Vagina (tissue), 2 donors: ENCODE data around the gene KCNH5. TPM values are rescaled to one million over a fixed set of nuclear protein-coding genes. Genes with fewer than 3 reads are reported as not detected.

Experiments used
- DNase-seq, 2 donors: peaks; one replicate each; pipeline ENCODE4 v3.0.0-alpha.2; 2017; ENCODE audit errors: extremely low spot score in 2 of 2
- H3K27ac ChIP-seq: fragments of 200-600 bp; sonication (generic); one replicate; pipeline ENCODE4 v1.5.1; 2019
- H3K27me3 ChIP-seq: fragments of 200-600 bp; sonication (generic); one replicate; pipeline ENCODE4 v1.5.1; 2019
- H3K36me3 ChIP-seq, 2 donors: fragments of 200-600 bp; sonication (generic); one replicate each; pipeline ENCODE4 v1.5.1; 2017 to 2019
- H3K4me1 ChIP-seq: fragments of 200-600 bp; sonication (generic); one replicate; pipeline ENCODE4 v1.5.1; 2019
- H3K4me3 ChIP-seq, 2 donors: fragments of 200-600 bp; sonication (generic); 1 replicate in 1 of 2; 2 replicates in 1 of 2; pipeline ENCODE4 v1.5.1; 2016 to 2019
- H3K9me3 ChIP-seq: fragments of 200-600 bp; sonication (generic); one replicate; pipeline ENCODE4 v1.5.1; 2019
- POLR2A ChIP-seq, 2 donors: fragments of 450-650 bp; IDR thresholded peaks; one replicate each; pipeline ENCODE4 v1.6.1; 2017; ENCODE audit warnings: antibody characterized with exemption in 2 of 2, mild to moderate bottlenecking in 2 of 2, moderate library complexity in 2 of 2
- POLR2AphosphoS5 ChIP-seq, 2 donors: sonication (generic); formaldehyde crosslinking; IDR thresholded peaks; one replicate each; pipeline ENCODE4 v1.9.0; 2017; ENCODE audit warnings: antibody characterized with exemption in 2 of 2, mild to moderate bottlenecking in 2 of 2, low read depth in 1 of 2; ENCODE audit not compliant: insufficient read depth in 1 of 2
- intact Hi-C: fragments of 100-400 bp; cut with DNase I; formaldehyde crosslinking; loops from one replicate; pipeline ENCODE4 v1.15.1; 2023
- total RNA-seq: library from RNA; depleted of rRNA; stranded (reverse); fragments of >200 nt; gene quantifications from one replicate; pipeline ENCODE4 v1.2.3, GENCODE V29; 2016
- TF ChIP-seq, protein P1 (sequence below), 3 experiments: fragments of 450-650 bp in 2 of 3; fragments of 200-600 bp in 1 of 3; sonication (generic) in 1 of 3; IDR thresholded peaks; one replicate each; pipeline ENCODE4 v1.5.1; 2017 to 2019; ENCODE audit warnings: antibody characterized with exemption in 3 of 3, mild to moderate bottlenecking in 2 of 3, moderate library complexity in 2 of 3

Gene KCNH5
- total RNA-seq, 1 donor from 2014 or later, result 0.49 TPM

- intact Hi-C loops, result no loop called here
- H3K4me1 ChIP-seq, result no peaks in the 10 kb centered on the region
- no peaks in the 10 kb centered on the region for H3K36me3 ChIP-seq
- H3K9me3 ChIP-seq, result no peaks in the 10 kb centered on the region
- no peak for DNase-seq
- H3K27me3 ChIP-seq, result no peaks in the 10 kb centered on the region
- H3K4me3 ChIP-seq, result no peak overlapping the region
- no peak for TF ChIP-seq POLR2A (IDR thresholded peaks at IDR 0.05)
- TF ChIP-seq, protein P1, sequence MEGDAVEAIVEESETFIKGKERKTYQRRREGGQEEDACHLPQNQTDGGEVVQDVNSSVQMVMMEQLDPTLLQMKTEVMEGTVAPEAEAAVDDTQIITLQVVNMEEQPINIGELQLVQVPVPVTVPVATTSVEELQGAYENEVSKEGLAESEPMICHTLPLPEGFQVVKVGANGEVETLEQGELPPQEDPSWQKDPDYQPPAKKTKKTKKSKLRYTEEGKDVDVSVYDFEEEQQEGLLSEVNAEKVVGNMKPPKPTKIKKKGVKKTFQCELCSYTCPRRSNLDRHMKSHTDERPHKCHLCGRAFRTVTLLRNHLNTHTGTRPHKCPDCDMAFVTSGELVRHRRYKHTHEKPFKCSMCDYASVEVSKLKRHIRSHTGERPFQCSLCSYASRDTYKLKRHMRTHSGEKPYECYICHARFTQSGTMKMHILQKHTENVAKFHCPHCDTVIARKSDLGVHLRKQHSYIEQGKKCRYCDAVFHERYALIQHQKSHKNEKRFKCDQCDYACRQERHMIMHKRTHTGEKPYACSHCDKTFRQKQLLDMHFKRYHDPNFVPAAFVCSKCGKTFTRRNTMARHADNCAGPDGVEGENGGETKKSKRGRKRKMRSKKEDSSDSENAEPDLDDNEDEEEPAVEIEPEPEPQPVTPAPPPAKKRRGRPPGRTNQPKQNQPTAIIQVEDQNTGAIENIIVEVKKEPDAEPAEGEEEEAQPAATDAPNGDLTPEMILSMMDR (IDR thresholded peaks at IDR 0.05), result no peak
- no peak for TF ChIP-seq POLR2AphosphoS5 (IDR thresholded peaks at IDR 0.05; ENCODE audit: insufficient read depth in 1 of 2, low read depth in 1 of 2)
- H3K27ac ChIP-seq, result no peak overlapping the region
Measured at GRCh38 chr14:62663456-62663821, 381.8 kb downstream of the KCNH5 start.

DNA sequence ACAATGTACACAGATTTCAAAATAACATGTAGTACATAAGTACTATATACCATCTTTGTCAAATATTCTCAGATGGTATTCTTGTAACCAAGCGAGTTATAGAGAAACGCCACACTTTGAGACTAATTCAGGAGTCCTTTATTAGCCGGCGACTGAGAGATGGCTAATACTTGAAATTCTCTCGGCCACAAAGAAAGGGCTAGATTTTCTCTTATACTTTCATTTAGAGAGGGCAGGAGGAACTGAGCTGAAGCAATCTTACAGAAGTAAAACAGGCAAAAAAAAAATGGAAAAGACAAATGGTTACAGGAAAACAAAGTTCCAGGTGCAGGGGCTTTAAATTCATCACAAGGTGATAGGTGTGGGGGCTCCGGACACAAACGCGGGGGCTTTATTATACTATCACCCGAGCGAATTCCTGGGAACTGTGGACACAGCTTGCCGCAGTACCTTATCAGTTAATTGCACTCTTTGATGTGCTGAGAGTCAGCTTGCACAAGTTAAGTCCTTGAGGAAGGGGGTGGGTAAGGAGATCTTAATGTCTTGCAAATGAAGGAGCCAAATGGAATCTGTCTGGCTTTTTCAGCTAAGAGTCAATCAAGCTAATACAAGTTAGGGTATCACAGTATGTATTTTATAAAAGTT is 382.3 kb downstream of the KCNH5 start:
- Histone ChIP-seq H3K27ac (no peak overlapping the region), H3K36me3 (no peaks in the 10 kb centered on the region), H3K27me3 (no peaks in the 10 kb centered on the region), H3K4me1 (no peaks in the 10 kb centered on the region), H3K4me3 (no peak overlapping the region), H3K9me3 (no peaks in the 10 kb centered on the region)
- intact Hi-C loops, result no loop called here
- no peak for DNase-seq
- TF ChIP-seq POLR2A (IDR thresholded peaks at IDR 0.05) (no peak), POLR2AphosphoS5 (IDR thresholded peaks at IDR 0.05; ENCODE audit: insufficient read depth in 1 of 2, low read depth in 1 of 2) (no peak)
- TF ChIP-seq, protein P1 (IDR thresholded peaks at IDR 0.05), result no peak

DNA sequence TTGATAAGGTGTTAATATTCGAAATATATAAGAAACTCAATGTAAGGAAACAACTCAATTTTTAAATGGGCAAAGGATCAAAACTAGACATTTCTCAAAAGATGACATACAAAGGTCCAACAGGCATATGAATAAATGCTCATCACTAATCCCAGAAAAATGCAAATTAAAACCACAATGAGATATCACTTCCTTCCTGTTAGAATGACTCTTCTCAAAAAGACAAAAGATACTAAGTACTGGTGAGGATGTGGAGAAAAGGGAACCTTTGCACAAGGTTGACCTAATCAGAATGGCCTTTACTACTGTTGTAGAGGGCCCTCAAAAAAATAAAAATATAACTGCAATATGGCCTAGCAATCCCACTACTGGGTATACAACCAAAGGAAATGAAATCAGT is 383.4 kb downstream of the KCNH5 start:
- no peak for DNase-seq
- H3K9me3 ChIP-seq, result no peaks in the 10 kb centered on the region
- no peak overlapping the region for H3K27ac ChIP-seq
- H3K4me1 ChIP-seq, result no peaks in the 10 kb centered on the region
- intact Hi-C loops, result no loop called here
- H3K4me3 ChIP-seq, result no peak overlapping the region
- H3K36me3 ChIP-seq, result no peaks in the 10 kb centered on the region
- no peak for TF ChIP-seq POLR2AphosphoS5 (IDR thresholded peaks at IDR 0.05; ENCODE audit: insufficient read depth in 1 of 2, low read depth in 1 of 2)
- H3K27me3 ChIP-seq, result no peaks in the 10 kb centered on the region

DNA sequence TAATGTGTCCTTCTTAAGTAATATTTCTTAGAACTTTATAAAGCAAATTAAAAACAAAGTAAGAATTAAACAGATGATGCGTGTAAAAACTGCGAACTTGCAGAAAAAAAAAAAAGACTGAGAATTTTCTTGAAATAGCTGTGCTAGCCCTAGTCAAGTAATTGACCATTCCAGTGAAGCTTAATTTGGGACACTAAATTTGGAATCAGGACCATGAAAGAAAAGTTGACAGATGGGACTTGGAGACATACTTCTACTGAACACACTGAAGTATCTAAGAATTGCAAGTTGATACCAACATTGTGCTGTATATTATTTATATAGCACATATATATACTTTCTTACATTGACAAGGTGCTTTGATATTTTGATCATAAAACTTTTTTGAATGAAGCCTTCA is 386.6 kb downstream of the KCNH5 start:
- Histone ChIP-seq H3K4me3 (no peak overlapping the region), H3K4me1 (no peaks in the 10 kb centered on the region), H3K27ac (no peak overlapping the region), H3K36me3 (no peaks in the 10 kb centered on the region), H3K27me3 (no peaks in the 10 kb centered on the region), H3K9me3 (no peaks in the 10 kb centered on the region)
- no peak for DNase-seq
- intact Hi-C loops, result no loop called here
- TF ChIP-seq, protein P1 (IDR thresholded peaks at IDR 0.05), result no peak
- no peak for TF ChIP-seq POLR2A (IDR thresholded peaks at IDR 0.05)
- TF ChIP-seq POLR2AphosphoS5 (IDR thresholded peaks at IDR 0.05; ENCODE audit: insufficient read depth in 1 of 2, low read depth in 1 of 2), result no peak

DNA sequence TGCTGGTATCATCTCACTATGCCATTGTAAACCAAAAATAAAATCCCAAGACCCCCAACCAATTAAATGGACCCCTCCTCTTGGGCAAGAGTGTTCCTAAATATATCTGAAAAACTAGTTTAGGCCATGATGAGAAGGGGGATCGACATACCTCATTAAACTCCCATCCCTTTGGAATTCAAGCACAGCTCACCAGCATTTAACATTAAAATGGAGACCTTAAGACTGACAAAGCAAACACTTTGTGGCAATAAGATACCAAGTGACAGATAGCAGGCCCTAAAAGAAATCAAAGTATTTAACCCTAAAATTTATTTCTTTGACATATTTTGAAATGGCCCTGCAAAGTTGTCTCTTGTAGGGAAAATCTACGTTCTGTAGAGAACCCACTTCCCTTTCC is 387.9 kb downstream of the KCNH5 start:
- DNase-seq, result no peak
- Histone ChIP-seq H3K4me3 (no peak overlapping the region), H3K27me3 (no peaks in the 10 kb centered on the region), H3K9me3 (no peaks in the 10 kb centered on the region), H3K4me1 (no peaks in the 10 kb centered on the region), H3K36me3 (no peaks in the 10 kb centered on the region), H3K27ac (no peak overlapping the region)
- intact Hi-C loops, result no loop called here
- TF ChIP-seq POLR2A (IDR thresholded peaks at IDR 0.05), result no peak
- TF ChIP-seq, protein P1 (IDR thresholded peaks at IDR 0.05), result no peak
- TF ChIP-seq POLR2AphosphoS5 (IDR thresholded peaks at IDR 0.05; ENCODE audit: insufficient read depth in 1 of 2, low read depth in 1 of 2), result no peak
